SK-N-SH (cell line): ENCODE results near the gene NECTIN1. TPM values are rescaled to one million over a fixed set of nuclear protein-coding genes. Genes with fewer than 3 reads are reported as not detected.

Source experiments
- CTCF ChIA-PET: fragments of 300-600, 350-600 bp; formaldehyde crosslinking; extraction: SDS; loops from one replicate; lab custom pipeline; 2021; lab: Yijun Ruan, JAX
- POLR2A ChIA-PET: fragments of 350-600 bp; sonication (Branson Sonifier 250); formaldehyde crosslinking; extraction: SDS; loops from one replicate; lab custom pipeline; 2020; ENCODE audit warnings: antibody characterized with exemption, inconsistent platforms; lab: Yijun Ruan, JAX
- DNase-seq: peaks from one replicate; pipeline ENCODE4 v3.0.0; 2012
- H2AFZ ChIP-seq: fragments of 200-600 bp; sonication (generic); 2 replicates; pipeline ENCODE4 v1.8.1; 2016; ENCODE audit warnings: antibody characterized with exemption, mild to moderate bottlenecking, low read depth
- H3F3A ChIP-seq: fragments of 200-600 bp; sonication (generic); replicated peaks from 2 replicates; pipeline ENCODE3; 2016; ENCODE audit warnings: antibody characterized with exemption, mild to moderate bottlenecking; ENCODE audit not compliant: insufficient read depth
- H3K27ac ChIP-seq, 2 experiments: fragments of 200-500 bp in 1 of 2; fragments of 200-600 bp in 1 of 2; sonication (Bioruptor generic) in 1 of 2; sonication (generic), shearing (Covaris generic) in 1 of 2; 2 replicates each; pipeline versions ENCODE4 v1.5.1 to v1.6.1; 2014 to 2016; ENCODE audit warnings: low read depth in 2 of 2, inconsistent platforms in 1 of 2, low read length in 1 of 2, mild to moderate bottlenecking in 1 of 2, mixed read lengths in 1 of 2
- H3K27me3 ChIP-seq: fragments of 200-600 bp; sonication (generic), shearing (Covaris generic); 2 replicates; pipeline ENCODE4 v1.6.1; 2016; ENCODE audit warnings: mixed run types; ENCODE audit not compliant: insufficient read depth
- H3K36me3 ChIP-seq, 2 experiments: fragments of 200-500 bp in 1 of 2; fragments of 200-600 bp in 1 of 2; sonication (Bioruptor generic) in 1 of 2; sonication (generic) in 1 of 2; replicated peaks in 1 of 2; 2 replicates each; pipeline versions ENCODE3 to v1.5.1; 2014 to 2016; ENCODE audit warnings: low read length in 1 of 2, mild to moderate bottlenecking in 1 of 2; ENCODE audit not compliant: insufficient read depth in 2 of 2, control insufficient read depth in 1 of 2
- H3K4me1 ChIP-seq, 2 experiments: fragments of 200-500 bp in 1 of 2; fragments of 200-600 bp in 1 of 2; sonication (Bioruptor generic) in 1 of 2; sonication (generic), shearing (Covaris generic) in 1 of 2; 2 replicates each; pipeline versions ENCODE4 v1.5.1 to v1.6.1; 2014 to 2016; ENCODE audit warnings: low read depth in 1 of 2, low read length in 1 of 2, mixed run types in 1 of 2; ENCODE audit not compliant: insufficient read depth in 2 of 2, control insufficient read depth in 1 of 2
- H3K4me2 ChIP-seq: fragments of 200-600 bp; sonication (generic), shearing (Covaris generic); 2 replicates; pipeline ENCODE4 v1.6.1; 2017; ENCODE audit warnings: mixed run types
- H3K4me3 ChIP-seq, 2 experiments: fragments of 200-500 bp in 1 of 2; fragments of 200-600 bp in 1 of 2; sonication (Bioruptor generic) in 1 of 2; sonication (generic), shearing (Covaris generic) in 1 of 2; 2 replicates each; pipeline versions ENCODE4 v1.5.1 to v1.8.1; 2014 to 2016; ENCODE audit warnings: low read depth in 2 of 2, inconsistent platforms in 1 of 2, low read length in 1 of 2, mild to moderate bottlenecking in 1 of 2, mixed read lengths in 1 of 2, moderate library complexity in 1 of 2
- H3K79me2 ChIP-seq: fragments of 200-600 bp; sonication (generic); 2 replicates; pipeline ENCODE4 v1.8.1; 2017; ENCODE audit warnings: mild to moderate bottlenecking; ENCODE audit not compliant: insufficient read depth
- H3K9ac ChIP-seq: fragments of 200-600 bp; sonication (generic); 2 replicates; pipeline ENCODE4 v1.6.1; 2017; ENCODE audit warnings: mixed run types
- H3K9me2 ChIP-seq: fragments of 200-600 bp; sonication (generic); 2 replicates; pipeline ENCODE4 v1.6.1; 2017; ENCODE audit warnings: mixed run types
- H3K9me3 ChIP-seq: fragments of 200-600 bp; sonication (generic); 2 replicates; pipeline ENCODE4 v1.6.1; 2017; ENCODE audit warnings: mixed run types, mild to moderate bottlenecking, moderate library complexity
- H4K20me1 ChIP-seq: fragments of 200-600 bp; sonication (generic); 2 replicates; pipeline ENCODE4 v1.6.1; 2017; ENCODE audit warnings: mild to moderate bottlenecking, mixed run types; ENCODE audit not compliant: insufficient read depth
- ELF1 ChIP-seq: IDR thresholded peaks from 2 replicates; pipeline ENCODE4 v1.4.0; 2012
- EZH2phosphoT487 ChIP-seq: fragments of 200-600 bp; sonication (generic); IDR thresholded peaks from 2 replicates; pipeline ENCODE4 v1.6.1; 2017; ENCODE audit warnings: low read depth, mixed run types, mild to moderate bottlenecking, antibody characterized with exemption, moderate library complexity, borderline replicate concordance
- FOXM1 ChIP-seq: IDR thresholded peaks from 2 replicates; pipeline ENCODE4 v1.4.0; 2012; ENCODE audit warnings: low read depth, mild to moderate bottlenecking
- JUND ChIP-seq: IDR thresholded peaks from 2 replicates; pipeline ENCODE4 v1.4.0; 2012
- MEF2A ChIP-seq: IDR thresholded peaks from 2 replicates; pipeline ENCODE4 v1.4.0; 2012; ENCODE audit warnings: low read depth, borderline replicate concordance
- MXI1 ChIP-seq: IDR thresholded peaks from 2 replicates; pipeline ENCODE4 v1.6.1; 2012; ENCODE audit warnings: mild to moderate bottlenecking, low read depth, low read length, improper control_type of control experiment
- NRF1 ChIP-seq: IDR thresholded peaks from 2 replicates; pipeline ENCODE4 v1.6.1; 2012; ENCODE audit warnings: low read depth, mild to moderate bottlenecking, low read length
- PBX3 ChIP-seq: IDR thresholded peaks from 2 replicates; pipeline ENCODE4; 2012
- POLR2AphosphoS5 ChIP-seq: IDR thresholded peaks from 2 replicates; pipeline ENCODE4 v1.6.1; 2012; ENCODE audit warnings: low read depth, low read length
- RCOR1 ChIP-seq: fragments of 150-350 bp; IDR thresholded peaks from 2 replicates; pipeline ENCODE4 v1.6.1; 2017; ENCODE audit warnings: antibody characterized with exemption, low read length
- RFX5 ChIP-seq: IDR thresholded peaks from 2 replicates; pipeline ENCODE4 v1.6.1; 2012; ENCODE audit warnings: mild to moderate bottlenecking, improper control_type of control experiment, low read length
- RXRA ChIP-seq: IDR thresholded peaks from 2 replicates; pipeline ENCODE4 v1.4.0; 2012; ENCODE audit warnings: low read depth, mild to moderate bottlenecking, borderline replicate concordance
- SIN3A ChIP-seq: IDR thresholded peaks from 2 replicates; pipeline ENCODE4 v1.6.1; 2012; ENCODE audit warnings: low read depth, mild to moderate bottlenecking, low read length, moderate library complexity, borderline replicate concordance
- SMC3 ChIP-seq: IDR thresholded peaks from 2 replicates; pipeline ENCODE4 v1.6.1; 2012; ENCODE audit warnings: low read depth, low read length, improper control_type of control experiment
- TAF1 ChIP-seq: IDR thresholded peaks from 2 replicates; pipeline ENCODE4 v1.6.1; 2012; ENCODE audit warnings: low read depth, mild to moderate bottlenecking, low read length, moderate library complexity, borderline replicate concordance
- TEAD4 ChIP-seq: IDR thresholded peaks from 2 replicates; pipeline ENCODE4 v1.4.0; 2012; ENCODE audit warnings: mild to moderate bottlenecking, borderline replicate concordance; ENCODE audit not compliant: insufficient read depth
- WGBS: methylation state at CpG from one replicate; pipeline ENCODE4 v1.1.6; 2017; ENCODE audit warnings: low lambda C conversion rate; 5-methylcytosine and 5-hydroxymethylcytosine counted together
- polyA plus RNA-seq, 3 experiments: library from polyadenylated mRNA; depleted of rRNA; stranded (reverse); fragments of >200 nt; gene quantifications; 2 replicates each; pipeline ENCODE4 v1.2.3, GENCODE V29; 2012
- TF ChIP-seq, protein P1 (sequence below): fragments of 200-600 bp; sonication (generic); IDR thresholded peaks from 2 replicates; pipeline ENCODE4 v1.6.1; 2017; ENCODE audit warnings: antibody characterized with exemption, mild to moderate bottlenecking, moderate library complexity
- TF ChIP-seq, protein P2 (sequence below): IDR thresholded peaks from 2 replicates; pipeline ENCODE4 v1.4.0; 2012; ENCODE audit warnings: low read depth
- TF ChIP-seq, protein P3 (sequence below): IDR thresholded peaks from 2 replicates; pipeline ENCODE4 v1.4.0; 2012; ENCODE audit warnings: low read depth, borderline replicate concordance
- TF ChIP-seq, protein P4 (sequence below): IDR thresholded peaks from 2 replicates; pipeline ENCODE4 v1.6.1; 2012; ENCODE audit warnings: mild to moderate bottlenecking, low read depth, low read length, moderate library complexity

Gene NECTIN1
- polyA plus RNA-seq, 1 of the 3 experiments (the other 2 are of a cell fraction), result 9.1 TPM

GRCh38 chr11:119679346-119679745, 49.7 kb downstream of the NECTIN1 start:
- CTCF ChIA-PET, result interaction anchor here (1.3 to 1.8 kb wide), 2 partner anchors 50 to 229 kb away, joined by 3 to 6 read pairs; partner anchors contain the start of gene NECTIN1
- no peak for DNase-seq
- no peak for TF ChIP-seq JUND
- TF ChIP-seq FOXM1, result no peak
- TF ChIP-seq ELF1, result no peak
- TF ChIP-seq PBX3, result no peak
- TF ChIP-seq, protein P1, sequence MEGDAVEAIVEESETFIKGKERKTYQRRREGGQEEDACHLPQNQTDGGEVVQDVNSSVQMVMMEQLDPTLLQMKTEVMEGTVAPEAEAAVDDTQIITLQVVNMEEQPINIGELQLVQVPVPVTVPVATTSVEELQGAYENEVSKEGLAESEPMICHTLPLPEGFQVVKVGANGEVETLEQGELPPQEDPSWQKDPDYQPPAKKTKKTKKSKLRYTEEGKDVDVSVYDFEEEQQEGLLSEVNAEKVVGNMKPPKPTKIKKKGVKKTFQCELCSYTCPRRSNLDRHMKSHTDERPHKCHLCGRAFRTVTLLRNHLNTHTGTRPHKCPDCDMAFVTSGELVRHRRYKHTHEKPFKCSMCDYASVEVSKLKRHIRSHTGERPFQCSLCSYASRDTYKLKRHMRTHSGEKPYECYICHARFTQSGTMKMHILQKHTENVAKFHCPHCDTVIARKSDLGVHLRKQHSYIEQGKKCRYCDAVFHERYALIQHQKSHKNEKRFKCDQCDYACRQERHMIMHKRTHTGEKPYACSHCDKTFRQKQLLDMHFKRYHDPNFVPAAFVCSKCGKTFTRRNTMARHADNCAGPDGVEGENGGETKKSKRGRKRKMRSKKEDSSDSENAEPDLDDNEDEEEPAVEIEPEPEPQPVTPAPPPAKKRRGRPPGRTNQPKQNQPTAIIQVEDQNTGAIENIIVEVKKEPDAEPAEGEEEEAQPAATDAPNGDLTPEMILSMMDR, result no peak
- TF ChIP-seq SMC3, result no peak
- no peak for TF ChIP-seq POLR2AphosphoS5
- TF ChIP-seq TAF1, result no peak
- TF ChIP-seq MXI1, result no peak
- no peak for TF ChIP-seq TEAD4
- TF ChIP-seq, all 33 proteins: peak for 0
- POLR2A ChIA-PET, result interaction anchor here (1.1 kb wide), 1 partner anchor 31 kb away, joined by 3 read pairs; no protein-coding TSS in a partner anchor
- H3K27ac ChIP-seq, result no peak overlapping the region; a peak in 1 of 4 replicates
- no peaks in the 10 kb centered on the region for H3K9me2 ChIP-seq
- H3K9ac ChIP-seq, result no peak overlapping the region
- no peaks in the 10 kb centered on the region for H3K9me3 ChIP-seq
- no peak overlapping the region for H2AFZ ChIP-seq
- peaks cover 0 to 6% of the 10 kb centered on the region in 2 experiments for H3K36me3 ChIP-seq
- 93% methylated on average over 5 of the region's 7 CpGs for WGBS
- no peaks in the 10 kb centered on the region for H3F3A ChIP-seq
- no peaks in the 10 kb centered on the region; the same call in 1 of the 2 replicates for H3K79me2 ChIP-seq
- H3K4me1 ChIP-seq, result peaks cover 18 to 47% of the 10 kb centered on the region in 2 experiments; a peak in 3 of 4 replicates
- no peak overlapping the region for H3K4me2 ChIP-seq
- H4K20me1 ChIP-seq, result no peaks in the 10 kb centered on the region
- no peak overlapping the region for H3K4me3 ChIP-seq
- H3K27me3 ChIP-seq, result no peaks in the 10 kb centered on the region

- H3K79me2 ChIP-seq, result no peaks in the 10 kb centered on the region; the same call in 1 of the 2 replicates
- WGBS, result 92% methylated on average over 17 of the region's 21 CpGs
- no peak overlapping the region; a peak in 1 of 4 replicates for H3K27ac ChIP-seq
- ChIA-PET POLR2A (no interaction called here), CTCF (interaction anchor here (1.3 to 1.8 kb wide), 2 partner anchors 51 to 230 kb away, joined by 3 to 6 read pairs; partner anchors contain the start of gene NECTIN1)
- H3K4me1 ChIP-seq, result peaks cover 10 to 45% of the 10 kb centered on the region in 2 experiments; a peak in 2 of 4 replicates
- no peaks in the 10 kb centered on the region for H3F3A ChIP-seq
- no peak overlapping the region for H3K4me3 ChIP-seq
- H3K9me2 ChIP-seq, result no peaks in the 10 kb centered on the region
- no peaks in the 10 kb centered on the region for H4K20me1 ChIP-seq
- H3K27me3 ChIP-seq, result no peaks in the 10 kb centered on the region
- no peak overlapping the region for H2AFZ ChIP-seq
- no peak overlapping the region for H3K9ac ChIP-seq
- H3K9me3 ChIP-seq, result no peaks in the 10 kb centered on the region
- H3K4me2 ChIP-seq, result no peak overlapping the region
- peaks cover 0 to 6% of the 10 kb centered on the region in 2 experiments for H3K36me3 ChIP-seq
- no peak for DNase-seq
- TF ChIP-seq RCOR1 (no peak), EZH2phosphoT487 (no peak), SIN3A (no peak), MXI1 (no peak), RFX5 (no peak), PBX3 (no peak), RXRA (no peak), MEF2A (no peak), NRF1 (no peak)
- TF ChIP-seq, protein P2, sequence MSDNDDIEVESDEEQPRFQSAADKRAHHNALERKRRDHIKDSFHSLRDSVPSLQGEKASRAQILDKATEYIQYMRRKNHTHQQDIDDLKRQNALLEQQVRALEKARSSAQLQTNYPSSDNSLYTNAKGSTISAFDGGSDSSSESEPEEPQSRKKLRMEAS, result no peak
- TF ChIP-seq, protein P3, sequence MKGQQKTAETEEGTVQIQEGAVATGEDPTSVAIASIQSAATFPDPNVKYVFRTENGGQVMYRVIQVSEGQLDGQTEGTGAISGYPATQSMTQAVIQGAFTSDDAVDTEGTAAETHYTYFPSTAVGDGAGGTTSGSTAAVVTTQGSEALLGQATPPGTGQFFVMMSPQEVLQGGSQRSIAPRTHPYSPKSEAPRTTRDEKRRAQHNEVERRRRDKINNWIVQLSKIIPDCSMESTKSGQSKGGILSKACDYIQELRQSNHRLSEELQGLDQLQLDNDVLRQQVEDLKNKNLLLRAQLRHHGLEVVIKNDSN, result no peak
- TF ChIP-seq, protein P4, sequence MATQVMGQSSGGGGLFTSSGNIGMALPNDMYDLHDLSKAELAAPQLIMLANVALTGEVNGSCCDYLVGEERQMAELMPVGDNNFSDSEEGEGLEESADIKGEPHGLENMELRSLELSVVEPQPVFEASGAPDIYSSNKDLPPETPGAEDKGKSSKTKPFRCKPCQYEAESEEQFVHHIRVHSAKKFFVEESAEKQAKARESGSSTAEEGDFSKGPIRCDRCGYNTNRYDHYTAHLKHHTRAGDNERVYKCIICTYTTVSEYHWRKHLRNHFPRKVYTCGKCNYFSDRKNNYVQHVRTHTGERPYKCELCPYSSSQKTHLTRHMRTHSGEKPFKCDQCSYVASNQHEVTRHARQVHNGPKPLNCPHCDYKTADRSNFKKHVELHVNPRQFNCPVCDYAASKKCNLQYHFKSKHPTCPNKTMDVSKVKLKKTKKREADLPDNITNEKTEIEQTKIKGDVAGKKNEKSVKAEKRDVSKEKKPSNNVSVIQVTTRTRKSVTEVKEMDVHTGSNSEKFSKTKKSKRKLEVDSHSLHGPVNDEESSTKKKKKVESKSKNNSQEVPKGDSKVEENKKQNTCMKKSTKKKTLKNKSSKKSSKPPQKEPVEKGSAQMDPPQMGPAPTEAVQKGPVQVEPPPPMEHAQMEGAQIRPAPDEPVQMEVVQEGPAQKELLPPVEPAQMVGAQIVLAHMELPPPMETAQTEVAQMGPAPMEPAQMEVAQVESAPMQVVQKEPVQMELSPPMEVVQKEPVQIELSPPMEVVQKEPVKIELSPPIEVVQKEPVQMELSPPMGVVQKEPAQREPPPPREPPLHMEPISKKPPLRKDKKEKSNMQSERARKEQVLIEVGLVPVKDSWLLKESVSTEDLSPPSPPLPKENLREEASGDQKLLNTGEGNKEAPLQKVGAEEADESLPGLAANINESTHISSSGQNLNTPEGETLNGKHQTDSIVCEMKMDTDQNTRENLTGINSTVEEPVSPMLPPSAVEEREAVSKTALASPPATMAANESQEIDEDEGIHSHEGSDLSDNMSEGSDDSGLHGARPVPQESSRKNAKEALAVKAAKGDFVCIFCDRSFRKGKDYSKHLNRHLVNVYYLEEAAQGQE, result no peak
Observed at GRCh38 chr11:119678351-119678750, 50.6 kb downstream of the NECTIN1 start.
